Globus pallidus (tissue), 1 donor: ENCODE results near the gene THAP3.
"Not testable (repeated sequence)": the region's sequence is repeated elsewhere in the genome, so short reads cannot be mapped to it uniquely, and the experiment has no call there.

ENCODE experiments used
- DNase-seq: peaks from one replicate; pipeline ENCODE4 v3.0.0-alpha.2; 2015; ENCODE audit warnings: low spot score

Gene THAP3

DNA sequence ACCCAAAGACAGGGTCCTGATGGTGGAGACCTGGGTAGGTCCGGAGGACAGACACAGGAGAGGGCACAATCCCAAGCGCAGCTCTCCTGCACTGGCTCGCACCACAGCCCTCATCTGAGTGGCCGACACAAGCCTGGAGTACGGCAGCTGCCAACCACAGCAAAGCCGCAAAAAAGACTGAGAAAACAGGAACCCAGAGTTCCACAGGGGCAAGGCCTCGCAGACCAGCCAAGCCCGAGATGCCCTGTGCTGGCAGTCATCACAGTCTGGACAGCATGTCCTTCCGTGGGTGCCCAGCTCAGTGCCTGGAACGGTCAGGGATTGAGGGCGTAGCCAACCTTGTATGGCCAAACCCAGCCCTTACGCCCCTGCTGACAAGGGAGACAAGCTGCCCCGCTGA is 33.4 kb upstream of the THAP3 start:
- DNase-seq: no peak

DNA sequence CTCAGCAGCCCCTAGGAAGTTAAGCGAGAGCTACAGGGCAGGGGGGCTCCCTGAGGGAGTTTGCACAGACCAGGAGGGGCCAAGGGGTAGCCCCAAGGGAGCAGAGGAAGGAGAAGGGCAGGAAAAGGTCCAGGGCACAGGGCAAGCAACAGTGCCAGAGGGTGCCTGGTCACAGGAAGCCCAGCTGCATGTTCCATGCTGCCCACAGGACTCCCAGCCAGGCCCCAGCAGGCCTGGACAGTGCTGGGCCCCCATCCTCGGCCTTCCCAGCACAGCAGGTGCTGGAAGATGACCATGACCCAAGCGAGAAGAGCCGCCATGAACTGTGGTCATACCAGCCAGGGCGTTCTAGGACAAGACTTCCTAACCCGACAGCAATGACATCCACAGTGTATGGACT is 33.0 kb upstream of the THAP3 start:
- DNase-seq: no peak

DNA sequence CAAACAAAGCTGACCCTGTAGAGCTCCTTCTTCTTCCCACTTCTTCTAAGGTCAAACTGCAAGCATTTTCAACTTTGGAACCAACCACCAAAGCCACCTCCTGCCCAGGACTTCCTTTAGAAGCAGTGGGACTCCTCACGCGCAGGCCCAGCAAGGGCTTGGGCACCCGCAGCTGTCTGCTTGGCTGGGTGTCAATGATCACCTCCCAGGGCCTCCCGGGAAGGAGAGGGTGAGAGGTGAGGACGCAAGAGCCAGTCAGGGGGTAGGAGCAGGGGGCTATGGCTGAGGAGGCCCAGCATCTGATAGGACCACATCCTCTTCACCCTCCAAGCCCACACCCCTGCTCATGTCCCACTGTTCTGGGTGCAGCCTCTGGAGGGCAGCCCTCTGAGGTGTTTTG is 32.2 kb upstream of the THAP3 start:
- DNase-seq: no peak

DNA sequence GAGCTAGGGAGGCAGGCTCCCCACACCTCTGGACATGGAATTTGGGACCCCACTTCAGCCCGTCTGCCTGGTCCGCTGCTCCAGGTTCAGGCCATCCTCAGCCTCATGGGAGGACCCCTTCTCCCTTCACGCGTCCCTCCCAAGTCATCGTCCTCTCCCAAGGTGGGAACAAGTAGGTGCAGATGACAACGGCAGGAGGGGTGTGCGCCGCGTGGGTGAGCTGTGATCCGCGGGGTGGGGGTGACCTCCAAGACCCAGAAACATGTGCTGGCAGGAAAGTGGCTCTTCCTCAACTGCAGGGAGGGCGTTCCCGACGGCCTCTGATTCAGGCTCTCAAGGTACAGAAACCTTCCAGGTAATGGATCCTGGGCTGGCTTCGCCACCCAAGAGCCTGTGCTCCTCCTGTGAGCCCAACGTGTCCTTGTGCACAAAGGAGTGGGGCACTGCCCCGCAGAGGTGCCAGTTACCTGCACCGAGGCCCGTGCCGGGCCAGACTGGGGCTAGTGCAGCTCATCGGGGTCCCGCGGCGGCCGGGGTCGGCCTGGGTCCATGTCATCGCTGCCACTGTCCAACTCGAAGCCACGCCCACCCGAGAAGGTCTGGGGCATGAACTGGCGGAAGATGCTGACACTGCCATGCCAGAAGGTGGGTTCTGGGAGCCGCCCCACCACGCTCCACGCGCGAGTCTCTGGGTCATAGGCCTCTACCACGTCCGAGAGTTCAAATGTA is 31.6 kb upstream of the THAP3 start:
- no peak for DNase-seq

DNA sequence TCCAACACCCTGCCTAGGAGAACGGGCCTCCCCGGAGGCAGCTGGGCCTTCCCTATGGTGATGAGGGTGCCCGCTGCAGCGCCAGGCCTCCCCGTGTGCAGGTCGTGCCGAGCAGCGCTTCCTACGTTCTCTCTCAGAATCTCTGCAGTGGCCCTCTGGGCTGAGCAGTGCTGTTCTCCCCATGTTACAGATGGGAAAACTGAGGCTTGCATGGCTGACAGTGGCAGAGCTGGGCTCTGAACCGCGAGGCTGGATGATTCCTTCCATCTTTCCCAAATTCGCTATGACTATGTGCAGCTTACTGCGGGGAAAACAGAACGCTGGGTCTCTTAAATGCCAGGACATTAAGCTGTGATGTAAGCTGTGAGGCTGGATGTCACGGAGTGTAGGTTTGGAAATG is 30.9 kb upstream of the THAP3 start:
- DNase-seq: no peak

DNA sequence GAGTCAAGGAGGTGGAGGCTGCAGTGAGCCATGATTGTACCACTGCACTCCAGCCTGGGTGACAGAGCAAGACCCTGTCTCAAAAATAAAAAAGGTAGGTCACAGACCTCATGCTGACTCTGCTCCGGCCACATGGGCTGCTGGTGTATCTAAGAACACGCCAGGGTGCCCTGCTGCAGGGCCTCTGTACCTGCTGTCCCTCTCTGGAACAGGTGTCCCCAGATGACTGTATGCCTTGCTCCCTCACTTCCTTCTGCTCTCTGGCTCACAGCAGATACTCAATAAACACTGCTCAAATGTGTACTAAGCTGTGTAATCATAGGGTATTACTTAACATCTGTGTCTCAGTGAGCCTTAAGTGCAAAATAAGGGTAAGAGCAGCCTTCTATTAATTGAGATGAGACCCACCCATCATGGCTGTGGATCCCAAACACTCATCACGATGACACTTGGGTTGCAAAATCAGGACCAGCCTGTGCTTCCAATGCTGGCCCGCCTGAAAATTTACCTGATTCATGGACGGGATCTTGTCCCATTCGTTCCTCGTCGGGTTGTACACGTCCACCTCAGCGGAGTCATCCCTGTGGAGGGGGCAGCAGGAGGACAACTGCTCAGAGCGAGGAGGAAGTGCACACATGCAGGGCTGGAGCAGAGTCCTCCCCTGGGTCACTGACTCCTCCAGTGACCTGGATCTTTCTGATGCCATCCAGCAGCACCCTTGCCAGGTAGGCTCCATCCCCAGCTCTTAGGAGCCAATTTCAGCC is 29.5 kb upstream of the THAP3 start:
- no peak for DNase-seq

DNA sequence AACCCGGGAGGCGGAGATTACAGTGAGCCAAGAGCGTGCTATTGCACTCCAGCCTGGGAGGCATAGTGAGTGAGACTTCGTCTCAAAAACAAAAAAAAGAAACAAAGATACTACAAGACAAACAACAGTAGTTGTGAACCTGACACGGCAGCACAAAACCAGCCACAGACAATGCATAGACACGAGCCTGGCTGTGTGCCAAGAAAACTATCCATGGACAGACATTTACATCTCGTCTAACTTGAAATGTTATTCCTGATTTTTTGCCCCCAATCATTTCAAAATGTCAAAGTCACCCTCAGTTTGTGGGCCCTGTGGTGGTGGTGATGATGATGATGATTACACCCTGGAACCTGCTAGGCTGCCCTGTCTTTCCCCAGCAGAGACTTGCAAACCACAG is 28.3 kb upstream of the THAP3 start:
- DNase-seq: no peak

DNA sequence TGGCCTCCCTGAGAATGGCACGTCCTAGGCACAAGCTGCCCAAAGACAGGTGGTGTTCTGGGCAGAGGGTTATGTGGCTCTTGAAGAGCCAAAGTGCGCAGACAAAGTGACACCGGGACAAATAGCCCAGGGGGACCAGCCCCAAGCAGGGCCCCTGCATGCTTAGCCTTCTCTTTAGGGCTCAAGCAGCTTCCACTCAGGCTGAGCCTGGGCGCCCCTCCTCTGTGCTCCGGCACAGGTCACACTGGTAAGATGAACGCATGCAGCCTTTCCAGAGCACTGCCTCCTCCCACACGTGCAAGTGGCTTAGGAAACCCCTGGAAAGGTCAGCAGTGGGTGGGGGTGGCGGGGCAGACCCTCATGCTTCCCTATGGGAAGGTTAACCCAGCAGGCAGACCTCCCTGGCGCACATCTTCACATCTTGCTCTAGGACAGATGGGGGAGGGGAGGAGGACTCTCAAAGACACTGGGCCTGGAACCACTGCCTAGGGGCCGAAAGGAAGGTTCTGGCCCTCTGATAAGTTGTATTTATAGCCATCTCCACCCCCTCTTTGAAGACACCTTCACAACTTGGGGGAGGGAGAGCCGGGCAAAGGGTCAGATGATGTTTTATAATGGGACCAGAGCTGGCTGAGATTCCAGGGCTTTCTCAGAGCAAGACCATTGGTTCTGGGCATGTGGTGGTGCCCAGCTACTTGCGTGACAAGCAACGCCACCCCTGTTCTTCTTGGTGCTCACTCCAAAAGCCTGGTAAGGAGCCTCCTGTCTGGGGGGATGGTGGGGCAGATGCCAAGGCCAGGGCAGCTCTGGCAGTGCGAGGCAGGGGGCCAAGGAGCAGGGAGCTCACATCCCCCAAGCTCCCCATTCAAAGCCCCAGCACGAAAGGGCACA is 27.5 kb upstream of the THAP3 start:
- no peak for DNase-seq

DNA sequence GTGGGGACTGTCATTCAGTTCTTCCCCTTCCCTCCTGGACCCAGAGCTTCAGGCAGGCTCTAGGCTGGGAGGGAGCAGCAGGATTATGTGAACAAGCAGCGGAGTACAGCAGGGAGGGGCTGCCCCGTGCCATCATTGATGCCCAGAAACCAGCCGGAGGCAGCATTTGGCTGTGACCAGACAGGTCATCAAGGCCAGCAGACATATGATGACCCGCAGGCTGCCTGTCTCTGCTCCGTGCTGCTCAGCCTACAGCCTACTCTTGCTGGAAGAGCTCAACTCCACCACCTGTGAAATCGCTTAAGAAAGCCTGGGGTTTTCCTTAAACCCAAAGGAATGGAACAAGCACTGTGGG is 26.9 kb upstream of the THAP3 start:
- no peak for DNase-seq

DNA sequence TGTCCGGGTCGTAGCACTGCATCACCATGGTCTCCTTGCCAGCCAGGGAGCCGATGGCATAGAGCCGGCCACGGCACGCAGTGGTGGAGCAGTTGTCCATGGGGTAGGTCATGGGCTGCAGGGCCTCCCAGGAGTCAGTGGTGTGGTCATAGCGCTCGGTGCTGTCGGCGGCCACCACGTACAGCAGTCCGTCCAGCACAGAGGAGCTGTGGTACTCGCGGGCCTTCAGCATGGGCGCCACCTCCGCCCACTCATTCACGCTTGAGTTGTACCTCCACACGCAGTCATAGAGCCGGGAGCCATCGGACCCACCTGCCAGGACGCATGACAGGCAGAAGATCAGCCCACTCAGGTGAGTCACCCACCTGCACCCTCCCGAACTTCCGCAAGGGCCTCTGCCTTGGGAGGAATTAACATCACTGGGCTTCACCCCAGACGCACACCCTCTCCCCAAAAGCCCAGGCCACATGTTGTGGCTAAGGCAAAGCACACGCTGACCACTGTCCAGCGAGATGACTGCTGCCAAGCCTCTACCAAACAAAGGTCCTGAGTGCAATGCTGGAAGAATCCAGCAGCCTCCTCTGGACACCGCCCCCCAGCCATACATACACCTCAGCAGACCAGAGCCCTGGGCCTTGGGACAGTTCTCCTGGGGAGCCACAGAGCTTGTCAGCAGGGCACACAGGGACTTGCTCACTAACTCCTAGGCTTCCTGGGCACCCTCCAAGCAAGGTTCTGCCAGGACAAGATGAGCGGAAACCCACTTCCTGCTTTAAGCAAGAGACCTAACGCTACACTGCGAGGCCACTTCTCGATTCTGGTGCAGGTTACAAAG is 25.3 kb upstream of the THAP3 start:
- DNase-seq: no peak

DNA sequence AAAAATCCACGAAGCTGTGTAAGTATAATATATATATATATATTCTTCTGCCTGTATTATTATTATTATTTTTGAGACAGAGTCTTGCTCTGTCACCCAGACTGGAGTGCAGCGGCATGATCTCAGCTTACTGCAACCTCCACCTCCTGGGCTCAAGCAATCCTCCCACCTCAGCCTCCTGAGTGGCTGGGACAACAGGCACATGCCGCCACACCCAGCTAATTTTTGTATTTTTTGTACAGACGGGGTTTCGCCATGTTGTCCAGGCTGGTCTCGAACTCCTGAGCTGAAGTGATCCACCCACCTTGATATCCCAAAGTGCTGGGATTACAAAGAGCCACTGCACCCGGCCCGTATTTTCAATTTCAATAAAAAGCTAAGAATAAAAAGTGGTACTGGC is 24.7 kb upstream of the THAP3 start:
- not testable (repeated sequence) for DNase-seq

DNA sequence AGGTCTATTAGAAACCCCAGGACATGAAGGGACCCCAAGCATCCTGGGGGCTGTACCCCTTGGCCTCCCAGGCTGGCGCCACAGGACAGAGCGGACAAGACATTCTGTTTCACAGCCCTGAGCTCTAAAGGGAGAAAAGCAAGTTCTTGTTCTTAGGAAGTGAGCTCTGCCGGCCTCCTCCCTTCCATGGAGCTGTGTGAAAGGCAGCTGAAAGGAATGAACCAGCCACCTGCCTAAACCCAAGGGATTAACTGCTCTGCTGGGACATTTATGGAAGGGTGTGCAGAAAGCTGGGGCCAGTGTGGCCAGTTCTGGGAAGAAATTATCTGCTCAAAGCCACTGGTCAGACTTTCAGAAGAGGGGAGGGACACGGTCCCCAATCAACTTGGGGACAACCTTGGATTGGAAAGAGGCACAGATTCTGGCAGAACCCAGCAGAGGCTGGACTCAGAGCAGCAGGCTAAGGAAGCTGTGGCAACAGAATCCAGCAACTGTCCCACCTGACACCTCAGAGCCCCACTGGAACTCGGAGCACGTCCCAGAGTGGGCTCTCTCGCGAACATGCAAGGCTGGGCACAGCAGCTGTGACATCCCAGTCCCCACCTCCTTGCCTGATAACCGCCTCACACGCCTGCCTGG is 24.1 kb upstream of the THAP3 start:
- DNase-seq: no peak

DNA sequence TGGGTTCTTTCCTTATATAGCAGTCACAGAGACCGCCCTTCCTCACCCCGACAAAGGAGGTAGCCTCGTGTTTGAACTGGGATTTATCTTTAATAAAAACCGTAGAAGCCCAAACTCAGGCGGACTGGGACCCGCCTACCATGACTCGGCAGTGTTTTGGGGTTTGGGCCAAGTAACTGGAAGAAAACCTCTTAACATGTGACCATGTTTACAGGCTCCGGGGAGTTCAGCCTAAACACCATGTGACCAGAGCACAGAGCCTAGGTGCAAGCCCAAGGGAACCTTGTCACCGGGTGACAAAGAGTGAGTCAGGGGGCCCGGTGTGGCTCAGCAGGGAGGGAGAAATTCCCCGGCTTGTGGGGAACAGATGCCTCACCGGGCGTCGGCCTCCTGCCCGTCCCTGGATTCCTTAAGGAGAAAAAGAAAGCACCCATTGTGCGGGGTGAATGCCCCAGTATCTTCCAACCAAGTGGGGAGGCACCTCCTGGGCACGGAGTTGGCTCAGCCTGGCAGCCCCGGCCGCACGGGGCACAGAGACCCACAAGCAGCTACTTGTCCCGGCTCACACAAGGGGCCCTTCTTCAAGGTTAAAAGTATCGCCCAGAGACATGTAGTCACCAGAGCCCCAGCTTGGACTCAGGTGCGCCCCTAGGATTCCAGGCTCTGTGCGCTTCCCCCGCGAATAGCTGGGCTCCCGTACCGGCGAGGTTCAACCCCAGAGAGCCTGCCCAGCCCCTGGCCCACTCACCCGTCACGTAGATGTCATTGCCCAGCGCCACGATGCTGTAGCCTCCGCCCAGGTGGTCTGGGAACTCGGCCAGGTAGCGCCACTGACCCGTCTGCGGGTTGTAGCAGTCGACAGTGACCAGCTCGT is 23.4 kb upstream of the THAP3 start:
- peak; percentile 83 for DNase-seq

DNA sequence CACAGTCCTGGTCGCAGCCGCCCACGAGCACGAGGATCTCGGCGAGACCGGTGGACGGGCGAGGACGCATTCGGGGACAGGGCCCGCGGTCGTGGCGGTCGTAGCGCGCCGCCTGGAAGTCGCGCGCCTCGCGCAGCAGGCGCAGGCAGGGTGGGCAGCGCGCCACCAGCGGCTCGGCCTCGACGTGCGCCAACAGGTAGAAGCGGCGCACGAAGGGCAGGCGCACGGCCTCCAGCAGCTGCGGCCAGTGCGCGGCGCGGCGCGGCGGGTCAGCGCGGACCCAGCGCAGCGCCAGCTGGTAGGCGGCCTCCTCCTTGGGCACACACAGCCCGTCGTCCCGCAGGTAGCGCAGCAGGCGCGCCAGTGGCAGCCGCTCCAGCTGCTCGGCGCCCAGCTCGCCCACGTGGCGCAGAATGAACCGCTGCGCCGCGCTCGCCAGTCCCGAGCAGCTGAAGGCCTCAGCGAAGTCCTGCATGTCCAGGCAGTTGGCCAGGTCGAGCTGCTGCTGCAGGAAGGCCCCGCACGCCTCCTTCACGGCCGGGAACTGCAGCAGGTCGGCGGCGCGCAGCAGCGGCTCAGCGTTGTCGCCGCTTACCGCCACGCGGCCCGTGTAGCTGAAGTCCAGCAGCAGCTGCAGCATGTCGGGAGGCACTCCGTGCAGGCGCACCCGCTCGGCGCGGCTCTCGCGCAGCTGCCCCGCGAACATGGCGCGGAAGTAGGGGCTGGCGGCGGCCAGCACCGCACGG is 22.6 kb upstream of the THAP3 start:
- DNase-seq: peak; percentile 62

DNA sequence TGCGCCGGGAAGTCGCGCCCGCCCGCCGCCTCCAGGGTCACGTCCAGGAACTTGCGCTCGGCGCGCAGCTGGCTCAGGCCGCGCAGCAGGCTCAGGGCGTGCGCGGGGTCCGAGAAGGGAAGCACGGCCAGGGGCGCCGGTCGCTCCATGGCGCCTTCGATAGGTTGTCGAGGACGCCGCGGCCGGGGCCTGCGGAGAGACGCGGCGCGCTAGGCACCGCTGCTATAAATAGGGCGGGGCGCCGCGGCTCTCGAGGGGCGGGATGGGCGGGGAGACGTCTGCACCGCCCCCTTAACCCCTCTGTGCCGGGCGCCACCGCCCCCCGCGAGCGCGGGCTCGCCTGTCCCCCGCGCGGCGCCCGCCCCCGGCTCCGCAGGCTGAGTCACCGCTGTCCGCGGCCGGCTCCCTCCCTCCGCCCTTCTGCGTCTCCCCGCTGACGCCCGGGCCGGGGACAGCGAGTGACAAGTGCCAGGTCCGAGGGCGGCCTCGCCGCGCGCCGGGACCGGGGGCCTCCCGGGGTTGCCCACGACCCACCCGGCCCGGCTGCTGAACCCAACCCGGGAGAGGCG is 21.9 kb upstream of the THAP3 start, which contains the start of gene KLHL21:
KLHL21 (minus strand) TSS at position 201 of the 569 bp plus-strand sequence; CDS start at position 149, 52 bp downstream.
- peak; percentile 92 for DNase-seq

DNA sequence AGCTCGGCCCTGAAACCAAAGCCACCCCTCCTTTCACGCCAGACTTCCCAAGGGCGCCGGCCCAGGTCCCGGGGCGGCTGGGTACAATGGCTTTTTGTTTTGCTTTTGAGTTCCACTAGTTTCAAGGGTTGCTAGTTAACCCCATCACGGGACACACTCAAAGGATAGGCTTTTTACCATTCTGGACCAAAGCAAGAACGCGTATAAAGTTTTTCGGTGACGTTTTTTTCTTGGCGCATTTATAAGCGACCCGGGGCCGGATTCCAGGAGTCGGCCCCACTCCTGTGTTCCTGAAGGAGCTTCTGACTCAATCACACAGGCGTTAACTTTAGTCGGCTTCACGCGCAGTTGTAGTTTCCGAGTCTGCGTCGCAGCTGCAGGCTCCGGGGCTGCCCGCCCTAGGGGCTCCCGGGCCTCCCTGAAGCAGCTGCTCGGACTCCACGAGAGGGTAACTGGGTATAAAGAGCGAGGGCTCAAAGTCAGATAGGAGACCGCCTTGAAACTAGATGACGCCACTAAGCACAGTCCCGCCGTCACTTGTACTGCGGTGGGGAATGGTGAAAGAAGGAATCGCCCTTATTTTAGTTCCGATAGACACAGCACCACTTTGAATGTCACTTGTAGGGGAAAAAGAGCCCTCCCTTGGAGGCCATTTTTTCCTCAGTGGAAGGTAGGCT is 21.3 kb upstream of the THAP3 start:
- peak; percentile 91 for DNase-seq

DNA sequence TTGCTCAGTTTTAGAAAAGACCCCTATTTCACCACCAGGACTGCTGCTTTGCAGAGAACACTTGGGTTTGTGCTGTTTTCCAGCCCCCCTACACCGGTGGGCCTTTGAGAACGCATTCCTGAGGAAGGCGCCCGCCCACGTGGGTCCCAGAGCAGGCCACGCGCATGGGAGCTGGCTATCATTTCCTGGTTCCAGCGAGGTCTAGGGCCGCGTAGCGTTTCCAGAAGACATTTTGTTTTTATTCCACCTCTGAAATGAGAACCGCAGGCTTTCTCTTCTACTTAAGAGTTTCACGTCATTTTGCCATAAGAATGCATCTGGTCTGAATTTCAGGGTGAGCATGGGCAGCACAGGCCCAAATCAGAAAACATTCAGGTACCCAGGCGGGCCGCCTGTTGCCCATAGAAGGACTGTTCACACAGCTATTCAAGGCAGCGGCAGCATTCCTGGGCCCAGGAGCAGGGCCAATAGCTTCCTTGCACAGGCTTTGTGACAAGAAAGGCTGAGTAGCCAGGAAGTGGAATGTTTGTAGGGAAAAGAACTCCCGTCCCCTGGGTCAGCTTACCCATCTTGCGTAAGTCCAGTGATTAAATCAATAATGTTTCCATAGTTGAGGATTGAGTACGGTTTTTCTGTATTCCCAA is 20.6 kb upstream of the THAP3 start:
- DNase-seq: peak; percentile 66
